ENCODE data around the gene NFKBIL1.
"Not testable (repeated sequence)": the region's sequence is repeated elsewhere in the genome, so short reads cannot be mapped to it uniquely, and the experiment has no call there.

NFKBIL1 gene, protein sequence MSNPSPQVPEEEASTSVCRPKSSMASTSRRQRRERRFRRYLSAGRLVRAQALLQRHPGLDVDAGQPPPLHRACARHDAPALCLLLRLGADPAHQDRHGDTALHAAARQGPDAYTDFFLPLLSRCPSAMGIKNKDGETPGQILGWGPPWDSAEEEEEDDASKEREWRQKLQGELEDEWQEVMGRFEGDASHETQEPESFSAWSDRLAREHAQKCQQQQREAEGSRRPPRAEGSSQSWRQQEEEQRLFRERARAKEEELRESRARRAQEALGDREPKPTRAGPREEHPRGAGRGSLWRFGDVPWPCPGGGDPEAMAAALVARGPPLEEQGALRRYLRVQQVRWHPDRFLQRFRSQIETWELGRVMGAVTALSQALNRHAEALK

DNA sequence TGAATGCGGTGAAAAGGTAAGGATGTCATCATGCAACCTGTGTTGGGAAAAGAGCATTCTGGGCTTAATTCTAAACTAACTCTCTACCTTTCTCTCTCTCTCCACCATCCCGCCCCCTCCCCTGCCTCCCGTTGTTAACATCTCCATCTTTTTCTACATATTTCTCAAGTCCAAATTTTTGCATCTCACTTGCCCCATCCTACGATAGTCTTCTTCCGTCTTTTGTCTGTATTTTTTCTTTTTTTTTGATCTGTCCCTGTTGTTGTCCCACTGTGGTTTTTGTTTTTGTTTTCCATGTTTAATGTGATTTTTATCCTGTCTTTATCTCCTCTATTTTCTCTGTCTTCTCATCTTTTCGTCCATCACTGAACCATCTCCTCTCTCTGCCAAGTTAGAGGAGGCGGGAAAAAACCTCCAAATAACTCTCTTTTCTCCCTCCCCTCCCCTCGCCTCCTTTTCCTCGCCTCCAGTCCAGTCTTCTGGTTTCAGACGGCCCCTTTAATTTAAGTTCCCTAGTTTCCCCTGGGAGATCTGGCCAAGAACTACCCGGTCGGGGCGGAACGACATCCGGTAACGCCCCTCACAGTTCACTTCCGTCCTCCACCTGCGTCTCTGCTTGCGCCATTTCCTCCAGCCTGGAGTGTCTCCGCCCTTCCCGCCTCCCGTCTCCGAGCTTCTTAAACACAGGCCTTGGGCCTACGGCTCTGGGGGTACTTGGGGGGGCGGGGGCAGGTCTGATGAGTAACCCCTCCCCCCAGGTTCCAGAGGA, at the start of gene NFKBIL1:
NFKBIL1 (plus strand) TSS at position 651 of the 769 bp plus-strand sequence; CDS start at position 738, 87 bp downstream.
- peak; percentile 80 for DNase-seq

DNA sequence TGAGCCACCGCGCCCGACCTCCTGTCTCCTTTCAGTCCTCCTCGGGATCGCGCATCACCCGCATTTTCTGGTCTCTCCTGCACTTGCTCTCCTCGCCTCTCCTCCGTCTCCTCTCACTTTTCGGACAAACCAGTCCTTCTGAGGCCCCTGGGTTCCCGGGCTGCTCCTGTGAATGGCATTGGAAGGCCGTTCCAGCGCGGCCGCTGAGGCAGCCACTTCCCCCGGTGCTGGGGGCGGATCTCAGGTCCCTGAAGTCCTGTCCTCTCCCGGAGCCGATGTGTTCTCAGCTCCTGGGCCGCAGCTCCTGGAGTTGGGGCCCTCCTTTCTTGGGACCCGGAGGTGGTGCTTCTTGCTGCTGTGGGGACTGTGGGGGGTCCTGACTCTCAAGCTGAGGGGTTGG, 48.7 kb upstream of the NFKBIL1 start:
- no peak for DNase-seq

DNA sequence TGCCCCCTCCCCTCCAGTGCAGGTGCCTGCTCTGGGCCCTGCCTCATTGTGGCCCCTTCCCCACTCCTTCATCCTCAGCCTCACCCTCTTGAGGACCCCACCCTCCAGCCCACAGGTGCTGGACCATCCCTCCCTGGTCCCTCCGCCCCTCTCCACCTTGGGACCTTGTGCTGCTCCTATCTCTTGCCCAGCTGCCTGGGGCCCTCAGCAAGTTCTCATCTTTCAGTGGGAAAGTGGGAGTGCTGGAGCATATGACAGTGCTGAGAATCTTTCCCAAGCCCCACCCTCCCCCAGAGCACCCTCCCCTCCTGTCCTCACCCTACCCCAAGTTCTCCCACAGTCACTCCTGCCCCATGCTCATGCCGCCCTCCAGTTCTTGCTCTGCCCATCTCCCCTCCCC, 47.8 kb upstream of the NFKBIL1 start:
- DNase-seq = not testable (repeated sequence)

DNA sequence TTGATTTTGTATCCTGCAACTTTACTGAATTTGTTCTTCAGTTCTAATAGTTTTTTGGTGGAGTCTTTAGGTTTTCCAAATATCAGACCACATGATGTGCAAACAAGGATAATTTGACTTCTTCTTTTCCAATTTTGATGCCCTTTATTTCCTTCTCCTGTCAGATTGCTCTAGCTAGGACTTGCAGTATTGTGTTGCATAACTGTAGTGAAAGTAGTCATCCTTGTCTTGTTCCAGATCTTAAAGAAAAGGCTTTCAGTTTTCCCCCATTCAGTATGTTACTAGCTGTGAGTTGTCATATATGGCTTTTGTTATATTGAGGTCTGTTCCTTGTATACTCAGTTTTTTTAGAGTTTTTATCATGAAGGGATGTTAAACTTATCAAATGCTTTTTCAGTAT, 44.8 kb upstream of the NFKBIL1 start:
- DNase-seq = no peak

DNA sequence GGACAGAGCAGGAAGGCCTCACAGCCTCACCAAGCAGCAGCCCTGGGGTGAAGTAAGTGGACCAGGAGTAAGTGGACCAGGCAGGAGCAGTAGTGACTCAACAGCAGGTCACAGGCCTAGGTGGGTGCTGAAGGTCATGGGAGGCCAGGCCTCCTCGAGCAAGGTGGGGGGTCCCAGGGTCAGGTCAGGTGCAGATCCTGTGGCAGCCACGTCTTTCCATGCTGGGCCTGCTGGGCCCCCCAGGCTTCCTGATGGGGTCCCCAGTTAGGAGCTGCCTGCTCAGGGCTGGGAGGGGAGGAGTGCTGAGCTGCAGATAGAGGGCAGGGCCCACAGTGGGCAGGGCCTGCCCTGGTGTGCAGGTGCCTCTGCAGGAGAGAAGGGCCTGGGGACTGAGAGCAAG, 38.4 kb upstream of the NFKBIL1 start:
- DNase-seq = not testable (repeated sequence)

DNA sequence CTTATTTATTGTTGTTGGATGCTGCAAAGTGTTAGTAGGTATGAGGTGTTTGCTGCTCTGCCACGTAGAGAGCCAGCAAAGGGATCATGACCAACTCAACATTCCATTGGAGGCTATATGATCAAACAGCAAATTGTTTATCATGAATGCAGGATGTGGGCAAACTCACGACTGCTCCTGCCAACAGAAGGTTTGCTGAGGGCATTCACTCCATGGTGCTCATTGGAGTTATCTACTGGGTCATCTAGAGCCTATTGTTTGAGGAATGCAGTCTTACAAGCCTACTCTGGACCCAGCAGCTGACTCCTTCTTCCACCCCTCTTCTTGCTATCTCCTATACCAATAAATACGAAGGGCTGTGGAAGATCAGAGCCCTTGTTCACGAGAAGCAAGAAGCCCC, 37.4 kb upstream of the NFKBIL1 start:
- no peak for DNase-seq

DNA sequence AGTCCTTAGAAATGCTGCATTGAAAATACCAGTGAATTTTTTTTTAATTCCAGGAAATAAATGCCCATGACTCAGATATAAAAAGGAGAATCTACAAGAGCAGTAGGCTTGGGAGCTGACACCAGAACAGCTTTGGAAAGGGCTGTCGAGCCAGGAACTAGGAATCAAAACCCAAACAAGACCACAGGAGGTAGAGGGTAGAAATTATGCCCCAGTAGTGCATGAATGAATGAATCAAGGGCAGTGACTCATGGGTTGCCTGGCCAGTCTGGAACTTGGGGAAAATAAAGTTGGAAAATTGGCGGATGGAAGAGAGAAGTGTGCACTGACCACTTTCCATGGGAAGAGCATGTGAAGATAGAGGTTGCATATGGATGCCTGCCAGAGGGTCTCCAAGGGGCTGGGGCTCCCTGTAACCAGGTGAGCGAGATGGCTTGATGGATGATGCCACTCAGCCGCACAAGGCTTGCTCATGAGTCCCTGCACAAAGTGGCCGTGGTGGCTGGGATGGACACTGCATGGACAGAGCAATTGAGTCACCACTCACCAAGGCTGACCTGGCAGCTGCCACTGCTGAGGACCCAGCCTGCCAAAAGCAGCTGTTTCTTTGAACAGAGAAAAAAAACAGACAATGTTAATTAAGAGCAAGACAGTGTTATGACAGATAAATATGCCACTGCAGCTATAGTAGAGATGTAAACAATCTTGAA, 33.8 kb upstream of the NFKBIL1 start:
- no peak for DNase-seq

DNA sequence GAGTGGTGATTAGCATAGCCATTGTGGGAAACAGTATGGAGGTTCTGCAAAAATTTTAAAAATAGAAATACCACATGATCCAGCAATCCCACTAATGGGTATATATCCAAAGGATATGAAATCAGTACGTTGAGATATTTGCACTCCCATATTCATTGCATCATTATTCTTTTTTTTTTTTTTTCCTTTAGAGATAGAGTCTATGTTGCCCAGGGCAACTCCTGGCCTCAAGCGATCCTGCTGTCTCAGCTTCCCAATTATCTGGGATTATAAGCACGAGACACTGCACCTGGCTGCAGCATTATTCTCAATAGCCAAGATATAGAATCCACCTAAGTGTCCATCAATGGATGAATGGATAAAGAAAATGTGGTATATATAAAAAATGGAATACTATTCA, 25.6 kb upstream of the NFKBIL1 start:
- DNase-seq = no peak

DNA sequence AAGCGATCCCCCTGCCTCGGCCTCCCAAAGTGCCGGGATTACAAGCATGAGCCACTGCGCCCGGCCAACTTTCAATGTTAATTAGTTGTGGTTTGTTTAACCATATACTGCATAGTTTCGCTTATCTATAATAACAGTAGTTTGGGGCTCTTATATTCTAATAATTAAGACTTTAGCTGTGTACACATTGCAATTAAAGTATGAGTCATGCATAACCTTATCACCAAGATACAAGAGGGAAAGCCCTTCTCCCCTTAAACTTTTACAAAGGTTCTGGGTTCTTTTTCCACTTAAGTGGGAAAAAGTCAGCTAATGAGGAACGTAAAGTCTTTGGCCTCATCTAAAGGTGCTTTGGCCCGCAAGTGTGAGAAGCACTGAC, 21.9 kb upstream of the NFKBIL1 start:
- DNase-seq = no peak

DNA sequence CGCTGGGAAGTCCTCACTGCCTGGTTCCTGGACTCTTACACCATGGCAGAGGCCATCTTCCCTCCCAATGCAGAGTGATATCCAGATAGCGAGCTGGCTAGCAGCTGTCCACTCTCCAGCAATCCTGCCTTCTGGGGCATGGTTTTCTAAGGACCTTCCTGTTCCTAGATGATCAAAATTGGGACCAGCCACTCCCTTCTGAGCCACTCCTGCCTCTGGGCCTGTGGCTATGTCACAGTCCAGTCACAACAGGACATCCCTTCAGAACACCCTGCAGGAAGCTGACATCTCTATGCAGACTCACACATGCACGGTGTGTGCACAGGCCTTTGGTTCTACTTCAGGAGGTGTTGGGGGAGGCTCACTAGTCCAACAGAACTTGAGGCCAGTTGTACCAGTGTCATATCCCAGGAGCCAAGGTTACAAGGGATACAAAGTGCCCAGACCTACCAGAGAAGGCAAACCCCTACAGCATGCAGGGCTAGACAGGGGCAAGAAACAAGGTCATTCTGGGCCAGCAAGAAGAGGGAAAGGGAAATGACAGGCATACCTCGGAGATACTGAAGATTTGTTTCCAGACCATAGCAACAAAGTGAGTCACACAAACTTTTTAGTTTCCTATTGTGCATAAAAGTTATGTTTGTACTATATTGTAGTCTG, 21.3 kb upstream of the NFKBIL1 start:
- DNase-seq = no peak

DNA sequence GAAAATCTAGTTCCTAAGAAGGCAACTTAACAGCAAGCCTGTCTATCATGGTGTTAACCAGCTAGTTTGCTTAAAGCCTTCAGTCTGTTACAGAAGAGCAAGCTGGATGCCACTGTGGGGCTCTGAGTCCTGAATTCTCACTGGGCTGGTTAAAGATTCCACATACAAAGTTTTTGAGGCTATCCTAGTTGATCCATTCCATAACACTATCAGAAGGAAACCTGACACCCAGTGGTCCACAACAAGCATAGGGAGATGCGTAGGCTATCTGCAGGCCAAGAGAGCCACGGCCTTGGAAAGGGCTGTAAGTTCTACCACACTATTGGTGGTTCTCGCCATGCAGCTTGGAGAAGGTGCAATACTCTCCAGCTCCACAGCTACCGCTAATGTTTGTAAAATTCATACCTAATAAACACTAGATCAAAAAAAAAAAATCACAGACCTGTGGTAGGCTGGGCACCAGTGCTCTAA, 19.1 kb upstream of the NFKBIL1 start:
- no peak for DNase-seq

DNA sequence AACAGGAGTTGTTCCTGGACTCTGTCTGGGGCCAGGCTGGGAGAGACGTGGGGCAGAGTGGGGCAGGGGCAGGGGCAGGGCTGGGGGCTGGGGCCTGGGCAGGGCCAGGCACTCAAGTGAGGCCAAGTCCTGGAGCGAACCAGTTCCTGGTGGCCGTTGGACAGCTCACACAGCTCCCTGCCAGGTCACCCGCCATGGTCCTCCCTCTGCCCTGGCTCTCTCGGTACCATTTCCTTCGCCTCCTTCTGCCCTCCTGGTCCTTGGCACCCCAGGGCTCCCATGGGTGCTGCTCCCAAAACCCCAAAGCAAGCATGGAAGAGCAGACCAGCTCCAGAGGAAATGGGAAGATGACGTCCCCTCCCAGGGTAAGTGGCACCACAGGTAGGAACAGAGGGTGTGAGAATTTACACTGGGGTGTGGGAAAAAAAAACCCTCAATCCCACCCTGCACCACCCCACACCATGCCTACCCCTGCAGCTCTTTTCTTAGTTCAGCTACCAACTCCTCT, 18.5 kb upstream of the NFKBIL1 start, which contains the start of gene MCCD1:
MCCD1 (plus strand) TSS at position 142 of the 508 bp plus-strand sequence; CDS start at position 195, 53 bp downstream.
- DNase-seq = no peak

DNA sequence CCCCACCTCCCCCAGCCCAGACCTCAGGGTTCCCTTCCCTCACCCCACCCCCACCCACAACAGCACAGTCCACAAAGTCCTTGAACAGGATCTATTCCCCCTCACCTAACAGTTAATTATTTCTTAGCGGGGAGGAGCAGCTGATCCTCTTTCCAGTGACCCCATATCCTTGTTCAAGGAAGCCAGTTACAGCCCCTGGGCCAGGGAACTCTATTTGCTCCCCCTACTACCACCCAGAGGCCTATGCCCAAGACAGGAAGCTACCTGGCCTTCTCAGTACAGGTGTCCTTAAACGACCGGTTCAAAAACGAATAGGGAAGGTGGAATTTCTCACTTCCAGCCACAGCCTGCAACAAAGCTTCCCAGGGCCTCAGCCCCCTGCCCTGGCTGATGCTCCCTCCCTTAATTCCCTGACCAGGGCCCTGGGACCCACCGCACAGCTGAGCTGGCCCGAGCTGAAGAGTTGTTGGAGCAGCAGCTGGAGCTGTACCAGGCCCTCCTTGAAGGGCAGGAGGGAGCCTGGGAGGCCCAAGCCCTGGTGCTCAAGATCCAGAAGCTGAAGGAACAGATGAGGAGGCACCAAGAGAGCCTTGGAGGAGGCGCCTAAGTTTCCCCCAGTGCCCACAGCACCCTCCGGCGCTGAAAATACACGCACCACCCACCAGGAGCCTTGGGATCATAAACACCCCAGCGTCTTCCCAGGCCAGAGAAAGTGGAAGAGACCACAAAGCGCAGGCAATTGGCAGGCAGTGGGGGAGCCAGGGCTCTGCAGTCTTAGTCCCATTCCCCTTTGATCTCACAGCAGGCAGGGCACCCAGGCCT, 17.9 kb upstream of the NFKBIL1 start:
- DNase-seq = no peak

DNA sequence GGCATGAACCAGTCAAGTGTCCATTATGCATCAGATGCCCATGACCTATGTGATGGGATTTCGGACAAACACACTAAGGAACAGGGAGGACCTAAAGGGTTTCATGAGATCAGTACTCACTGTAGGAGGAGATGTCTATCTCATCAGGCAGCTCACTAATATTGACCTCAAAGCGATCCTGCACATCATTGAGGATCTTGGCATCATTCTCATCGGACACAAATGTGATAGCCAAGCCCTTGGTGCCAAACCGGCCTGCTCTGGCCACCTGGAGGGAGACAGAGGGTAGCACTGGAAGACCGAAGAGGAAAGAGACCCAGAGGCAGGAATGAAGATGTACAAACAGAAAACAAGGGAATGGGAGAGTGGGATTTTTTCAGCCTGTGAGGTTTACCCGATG, 16.7 kb upstream of the NFKBIL1 start:
- no peak for DNase-seq

DNA sequence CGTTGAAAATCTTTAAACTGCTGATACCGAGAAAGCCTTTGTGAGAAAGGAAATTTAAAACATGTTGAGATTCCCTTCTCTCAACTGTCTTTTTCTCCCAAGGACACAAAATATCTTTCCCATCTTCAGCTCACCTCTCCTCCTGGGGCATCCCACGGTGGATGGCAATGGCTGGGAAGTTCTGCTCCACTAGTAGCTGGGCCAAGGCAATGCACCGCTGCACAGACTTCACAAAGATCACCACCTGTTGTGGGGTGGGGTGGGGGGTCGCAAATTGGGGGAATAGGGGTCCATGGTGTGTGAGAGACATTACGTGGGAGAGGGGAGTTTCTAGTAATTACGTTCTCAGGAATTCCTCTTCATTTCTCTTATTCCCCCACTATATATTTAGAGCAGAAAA, 16.2 kb upstream of the NFKBIL1 start:
- no peak for DNase-seq

DNA sequence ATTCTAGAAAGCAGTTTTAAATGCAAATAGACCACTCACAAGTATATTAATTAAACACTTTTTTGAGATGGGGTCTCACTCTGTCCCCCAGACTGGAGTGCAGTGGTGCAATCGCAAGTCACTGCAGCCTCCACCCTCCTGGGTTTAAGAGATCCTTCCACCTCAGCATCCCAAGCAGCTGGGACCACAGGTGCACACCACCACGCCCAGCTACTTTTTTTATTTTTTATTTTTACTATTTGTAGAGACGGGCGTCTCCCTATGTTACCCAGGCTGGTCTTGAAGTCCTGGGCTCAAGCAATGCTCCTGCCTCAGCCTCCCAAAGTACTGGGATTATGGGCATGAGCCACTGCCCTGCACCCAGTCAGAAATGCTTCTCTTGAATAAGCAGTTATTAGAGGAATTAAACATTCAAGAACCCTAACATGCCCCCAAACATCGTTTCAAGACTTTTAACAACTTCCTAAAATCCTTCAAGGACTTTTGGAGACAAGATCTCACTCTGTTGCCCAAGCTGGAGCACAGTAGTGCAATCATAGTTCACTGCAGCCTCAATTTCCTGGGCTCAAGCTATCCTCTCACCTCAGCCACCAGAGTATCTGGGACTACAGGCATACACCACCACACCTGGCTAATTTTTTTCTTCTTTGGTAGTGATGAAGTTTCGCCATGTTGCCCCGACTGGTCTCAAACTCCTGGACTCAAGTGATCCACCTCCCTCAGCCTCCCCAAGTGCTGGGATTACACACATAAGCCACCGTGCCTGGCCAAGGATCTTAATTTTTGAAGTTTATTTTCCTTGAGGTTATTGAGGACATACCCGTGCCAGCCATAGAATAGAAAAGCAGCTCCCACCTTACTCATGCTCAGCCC, 15.4 kb upstream of the NFKBIL1 start:
- DNase-seq = no peak

DNA sequence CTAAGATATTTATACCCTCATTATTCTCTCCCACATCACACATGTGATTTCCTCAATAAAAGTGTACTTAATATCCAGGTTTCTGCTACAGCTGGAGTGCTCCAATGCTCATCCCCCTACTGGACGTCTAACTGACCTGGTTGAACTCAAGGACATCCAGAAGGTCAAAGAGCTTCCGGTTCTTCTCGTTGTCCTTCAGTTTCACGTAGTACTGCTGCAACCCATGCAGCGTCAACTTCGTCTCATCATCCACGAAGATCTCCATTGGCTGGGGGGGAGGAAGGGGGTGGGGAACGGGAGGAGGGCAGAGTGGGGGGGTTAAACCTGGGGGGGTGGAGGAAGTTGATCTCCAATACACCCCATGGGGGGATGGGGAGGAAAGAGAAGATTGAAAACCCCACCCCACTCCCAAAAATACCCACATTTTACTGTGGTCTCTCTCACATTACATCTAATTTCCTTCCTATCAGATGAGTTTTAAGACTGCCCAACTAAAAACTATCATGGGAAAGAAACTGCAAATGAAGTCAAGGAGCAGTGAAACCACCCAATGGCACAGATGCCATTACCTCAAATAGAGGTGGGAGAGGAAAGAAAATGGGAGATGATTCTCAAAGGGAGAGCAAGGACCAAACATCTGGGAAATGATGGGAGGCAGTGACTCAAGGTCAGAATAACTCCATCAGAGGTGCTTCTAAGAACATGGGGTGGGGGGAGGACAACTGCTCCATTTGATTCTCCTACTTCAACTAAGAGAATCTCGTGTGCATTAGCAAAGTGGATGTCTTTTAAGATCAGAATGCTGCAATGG, 14.6 kb upstream of the NFKBIL1 start:
- DNase-seq = no peak

DNA sequence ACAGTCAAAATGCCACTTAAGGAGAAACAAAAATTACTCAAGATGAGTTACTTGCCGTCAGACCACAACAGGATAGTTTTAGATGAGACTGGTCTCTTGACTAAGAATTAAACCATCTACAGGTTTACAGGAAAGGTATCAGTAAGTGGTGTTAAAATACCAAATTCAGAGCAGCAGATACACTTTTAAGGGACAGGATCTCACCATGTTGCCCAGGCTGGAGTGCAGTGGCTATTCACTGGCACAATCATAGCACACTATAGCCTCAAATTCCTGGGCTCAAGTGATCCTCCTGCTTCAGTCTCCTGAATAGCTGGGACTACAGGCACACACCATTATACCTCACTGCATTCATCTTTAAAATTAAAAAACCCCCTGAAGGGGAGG, 14.0 kb upstream of the NFKBIL1 start:
- no peak for DNase-seq

DNA sequence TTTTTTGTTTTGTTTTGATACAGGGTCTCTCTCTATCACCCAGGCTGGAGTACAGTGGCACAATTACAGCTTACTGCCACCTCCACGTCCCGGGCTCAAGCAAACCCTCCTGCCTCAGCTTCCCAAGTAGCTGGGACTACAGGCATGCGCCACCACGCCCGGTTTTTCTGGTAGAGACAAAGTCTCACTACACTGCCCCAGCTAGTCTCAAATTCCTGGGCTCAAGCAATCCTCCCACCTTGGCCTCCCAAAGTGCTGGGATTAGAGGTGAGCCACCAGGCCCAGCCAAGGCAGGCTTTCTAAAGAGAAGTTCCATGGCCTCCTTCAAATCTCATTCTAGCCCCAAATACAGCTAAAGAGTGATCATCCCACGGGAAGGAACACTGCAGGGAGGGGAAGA, 13.4 kb upstream of the NFKBIL1 start:
- DNase-seq = no peak

DNA sequence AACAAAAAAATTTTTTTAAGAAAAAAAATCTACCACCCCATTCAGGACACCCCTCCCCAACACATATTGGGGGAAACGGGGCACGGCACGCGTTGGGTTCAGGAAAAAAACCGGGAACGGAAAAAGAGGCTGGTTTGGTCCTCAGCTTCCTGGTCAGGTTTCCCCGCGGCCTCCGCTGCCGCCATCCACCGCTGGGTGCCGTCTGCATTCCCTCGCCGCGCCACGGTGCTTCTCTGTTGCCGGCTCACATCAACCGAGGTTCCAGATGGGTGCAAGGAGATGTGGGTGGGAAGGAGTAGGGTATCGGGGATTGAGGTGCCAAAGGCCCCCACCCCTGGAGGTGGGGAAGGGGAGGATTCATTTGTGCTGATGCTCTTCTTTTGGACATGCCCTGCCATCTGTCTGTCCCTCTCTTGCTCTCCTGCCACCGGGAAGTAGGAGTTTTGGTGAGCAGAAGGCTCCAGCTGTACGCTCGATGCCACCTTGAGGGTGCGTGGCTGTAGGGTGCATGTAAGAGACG, 12.8 kb upstream of the NFKBIL1 start:
- DNase-seq = no peak

Data from activated CD4-positive, alpha-beta T cell treated with anti-CD3 and anti-CD28 coated beads for 1 hour (primary cell).